Kidney (tissue), 14 donors: Measurements from ENCODE around the gene MADD. TPM values are rescaled to one million over a fixed set of nuclear protein-coding genes. Genes with fewer than 3 reads are reported as not detected.

ENCODE experiments used
- DNase-seq, 5 donors: peaks; one replicate each; pipeline ENCODE4 v3.0.0-alpha.2; 2013 to 2020
- FAIRE-seq: peaks from 2 replicates; lab custom pipeline; 2012; peaks lifted over from hg19 to GRCh38; lab: Jason Lieb, UNC
- H3K27ac ChIP-seq, 2 donors: one replicate each; pipeline ENCODE4 v1.7.0; 2013; ENCODE audit warnings: low read depth in 2 of 2, low read length in 2 of 2, inconsistent platforms in 1 of 2
- H3K27me3 ChIP-seq: one replicate; pipeline ENCODE4 v1.7.1; 2013; ENCODE audit warnings: low read length, inconsistent platforms; ENCODE audit not compliant: control insufficient read depth, insufficient read depth
- H3K36me3 ChIP-seq, 3 donors: one replicate each; pipeline versions ENCODE4 v1.7.0 to v1.7.1; 2013; ENCODE audit warnings: low read length in 3 of 3, control low read depth in 1 of 3, inconsistent platforms in 1 of 3; ENCODE audit not compliant: insufficient read depth in 3 of 3, control insufficient read depth in 2 of 3
- H3K4me1 ChIP-seq, 3 donors: one replicate each; pipeline versions ENCODE4 v1.7.0 to v1.7.1; 2013; ENCODE audit warnings: low read length in 3 of 3, inconsistent platforms in 1 of 3, low read depth in 1 of 3; ENCODE audit not compliant: control insufficient read depth in 2 of 3, insufficient read depth in 2 of 3
- H3K4me3 ChIP-seq, 3 donors: one replicate each; pipeline versions ENCODE4 v1.7.0 to v1.8.1; 2013; ENCODE audit warnings: low read length in 3 of 3, control low read depth in 1 of 3, inconsistent platforms in 1 of 3
- H3K9ac ChIP-seq, 3 donors: one replicate each; pipeline versions ENCODE4 v1.7.0 to v1.7.1; 2013; ENCODE audit warnings: low read length in 3 of 3, control low read depth in 1 of 3, inconsistent platforms in 1 of 3
- H3K9me3 ChIP-seq, 3 donors: one replicate each; pipeline versions ENCODE4 v1.7.0 to v1.7.1; 2013; ENCODE audit warnings: low read length in 3 of 3, control low read depth in 1 of 3, inconsistent platforms in 1 of 3; ENCODE audit not compliant: control insufficient read depth in 2 of 3, insufficient read depth in 1 of 3
- intact Hi-C: fragments of 100-400 bp; cut with DNase I; formaldehyde crosslinking; loops from one replicate; pipeline ENCODE4 v1.11.1; 2022
- polyA plus RNA-seq: library from polyadenylated mRNA; stranded (reverse); fragments of 350-450 nt; fragmentation: Illumina TruSeq; extraction: RNeasy Lipid Tissue Mini Kit (QIAGEN cat#74804); gene quantifications from one replicate; pipeline ENCODE4 v1.2.3, GENCODE V29; 2014; ENCODE audit warnings: low read depth, low replicate concordance; ENCODE audit not compliant: insufficient read depth
- total RNA-seq: library from RNA; stranded (reverse); fragmentation: NEBNext Ultra II Directional; extraction: Animal tissue kit (Norgen Biotek cat#: 25700); gene quantifications from one replicate; pipeline ENCODE4 v1.2.1, GENCODE V29; 2021
- TF ChIP-seq, protein P1 (sequence below): IDR thresholded peaks from 3 replicates; pipeline ENCODE4 v1.5.1; 2012; ENCODE audit warnings: mild to moderate bottlenecking, moderate library complexity, borderline replicate concordance; ENCODE audit not compliant: insufficient read depth; ENCODE audit errors: extremely low read depth
- donor health status: control.
- donor health status: control.
- donor health status: control.
- donor health status: control.
- donor health status: control.
- donor health status: DM: yes; HTN: yes; CAD: no.
- donor health status: Normal renal cell carcinoma (clear cell type).

Gene MADD
- total and polyA plus RNA-seq, 2 donors from 2014 or later = 19.0 to 39.2 TPM

DNA sequence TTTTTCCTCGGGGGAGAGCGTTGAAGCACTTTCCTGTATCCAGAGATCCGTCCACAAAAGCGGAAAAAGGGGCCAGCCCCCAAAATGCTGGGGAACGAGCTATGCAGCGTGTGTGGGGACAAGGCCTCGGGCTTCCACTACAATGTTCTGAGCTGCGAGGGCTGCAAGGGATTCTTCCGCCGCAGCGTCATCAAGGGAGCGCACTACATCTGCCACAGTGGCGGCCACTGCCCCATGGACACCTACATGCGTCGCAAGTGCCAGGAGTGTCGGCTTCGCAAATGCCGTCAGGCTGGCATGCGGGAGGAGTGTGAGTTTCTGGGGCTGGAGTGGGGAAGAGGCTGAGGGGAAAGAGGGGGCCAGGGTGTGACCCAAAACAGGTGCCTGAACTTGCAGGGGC is 9.6 kb upstream of the MADD start:
- DNase-seq = no peak
- Histone ChIP-seq H3K4me3 (no peak overlapping the region), H3K9ac (no peak overlapping the region), H3K9me3 (no peaks in the 10 kb centered on the region), H3K27ac (no peak overlapping the region), H3K27me3 (no peaks in the 10 kb centered on the region), H3K36me3 (peaks cover 0 to 4% (median 0%) of the 10 kb centered on the region in 3 donors), H3K4me1 (peaks cover 0 to 16% (median 11%) of the 10 kb centered on the region in 3 donors)
- TF ChIP-seq, protein P1, sequence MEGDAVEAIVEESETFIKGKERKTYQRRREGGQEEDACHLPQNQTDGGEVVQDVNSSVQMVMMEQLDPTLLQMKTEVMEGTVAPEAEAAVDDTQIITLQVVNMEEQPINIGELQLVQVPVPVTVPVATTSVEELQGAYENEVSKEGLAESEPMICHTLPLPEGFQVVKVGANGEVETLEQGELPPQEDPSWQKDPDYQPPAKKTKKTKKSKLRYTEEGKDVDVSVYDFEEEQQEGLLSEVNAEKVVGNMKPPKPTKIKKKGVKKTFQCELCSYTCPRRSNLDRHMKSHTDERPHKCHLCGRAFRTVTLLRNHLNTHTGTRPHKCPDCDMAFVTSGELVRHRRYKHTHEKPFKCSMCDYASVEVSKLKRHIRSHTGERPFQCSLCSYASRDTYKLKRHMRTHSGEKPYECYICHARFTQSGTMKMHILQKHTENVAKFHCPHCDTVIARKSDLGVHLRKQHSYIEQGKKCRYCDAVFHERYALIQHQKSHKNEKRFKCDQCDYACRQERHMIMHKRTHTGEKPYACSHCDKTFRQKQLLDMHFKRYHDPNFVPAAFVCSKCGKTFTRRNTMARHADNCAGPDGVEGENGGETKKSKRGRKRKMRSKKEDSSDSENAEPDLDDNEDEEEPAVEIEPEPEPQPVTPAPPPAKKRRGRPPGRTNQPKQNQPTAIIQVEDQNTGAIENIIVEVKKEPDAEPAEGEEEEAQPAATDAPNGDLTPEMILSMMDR = no peak
- no peak for FAIRE-seq
- intact Hi-C loops = no loop called here

DNA sequence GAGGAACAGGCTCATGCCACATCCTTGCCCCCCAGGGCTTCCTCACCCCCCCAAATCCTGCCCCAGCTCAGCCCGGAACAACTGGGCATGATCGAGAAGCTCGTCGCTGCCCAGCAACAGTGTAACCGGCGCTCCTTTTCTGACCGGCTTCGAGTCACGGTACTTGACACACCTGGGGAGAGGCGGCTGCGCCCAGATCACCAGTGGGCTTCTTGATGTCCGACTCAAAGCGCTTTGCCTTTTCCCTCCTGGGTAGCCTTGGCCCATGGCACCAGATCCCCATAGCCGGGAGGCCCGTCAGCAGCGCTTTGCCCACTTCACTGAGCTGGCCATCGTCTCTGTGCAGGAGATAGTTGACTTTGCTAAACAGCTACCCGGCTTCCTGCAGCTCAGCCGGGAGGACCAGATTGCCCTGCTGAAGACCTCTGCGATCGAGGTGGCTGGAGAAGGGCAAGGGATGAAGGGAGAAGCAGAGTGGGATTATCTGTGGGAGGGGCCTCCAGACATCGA is 8.6 kb upstream of the MADD start:
- no peaks in the 10 kb centered on the region for H3K9me3 ChIP-seq
- H3K4me1 ChIP-seq = peaks cover 0 to 16% (median 12%) of the 10 kb centered on the region in 3 donors
- no peak overlapping the region for H3K9ac ChIP-seq
- no peak overlapping the region for H3K27ac ChIP-seq
- FAIRE-seq (no peak), DNase-seq (no peak)
- no peak overlapping the region for H3K4me3 ChIP-seq
- intact Hi-C loops = no loop called here
- no peaks in the 10 kb centered on the region for H3K27me3 ChIP-seq
- H3K36me3 ChIP-seq = peaks cover 0 to 4% (median 0%) of the 10 kb centered on the region in 3 donors
- TF ChIP-seq, protein P1 = no peak

GRCh38 chr11:47264119-47264518 is 5.8 kb upstream of the MADD start:
- Histone ChIP-seq H3K9me3 (no peaks in the 10 kb centered on the region), H3K27me3 (no peaks in the 10 kb centered on the region), H3K36me3 (peaks cover 0 to 4% (median 0%) of the 10 kb centered on the region in 3 donors), H3K27ac (no peak overlapping the region), H3K4me3 (no peak overlapping the region), H3K4me1 (peaks cover 6 to 12% (median 11%) of the 10 kb centered on the region in 3 donors), H3K9ac (no peak overlapping the region)
- DNase-seq (no peak), FAIRE-seq (no peak)
- TF ChIP-seq, protein P1 = no peak
- intact Hi-C loops = no loop called here

GRCh38 chr11:47264521-47264920 is 5.4 kb upstream of the MADD start:
- TF ChIP-seq, protein P1 = no peak
- H3K27ac ChIP-seq = no peak overlapping the region
- intact Hi-C loops = no loop called here
- H3K9me3 ChIP-seq = no peaks in the 10 kb centered on the region
- peaks cover 6 to 13% (median 11%) of the 10 kb centered on the region in 3 donors for H3K4me1 ChIP-seq
- peaks cover 0 to 4% (median 0%) of the 10 kb centered on the region in 3 donors for H3K36me3 ChIP-seq
- DNase-seq = no peak
- no peak for FAIRE-seq
- H3K9ac ChIP-seq = no peak overlapping the region
- H3K4me3 ChIP-seq = no peak overlapping the region
- no peaks in the 10 kb centered on the region for H3K27me3 ChIP-seq
